Karpas-422 (cell line): ENCODE measurements around the gene KLHL15. TPM values are rescaled to one million over a fixed set of nuclear protein-coding genes. Genes with fewer than 3 reads are reported as not detected.

ENCODE experiments used
- DNase-seq: peaks from one replicate; pipeline ENCODE4 v3.0.0-alpha.2; 2015
- H2AFZ ChIP-seq: fragments of 200-600 bp; sonication (generic); 2 replicates; pipeline ENCODE4 v1.6.1; 2014; ENCODE audit warnings: antibody characterized with exemption, low read length, mixed read lengths
- H3K27ac ChIP-seq: fragments of 200-600 bp; sonication (generic); 2 replicates; pipeline ENCODE4 v1.5.1; 2014; ENCODE audit warnings: mild to moderate bottlenecking, low read length, moderate library complexity
- H3K27me3 ChIP-seq: fragments of 200-600 bp; sonication (generic); 2 replicates; pipeline ENCODE4 v1.6.1; 2014; ENCODE audit warnings: low read length, mixed read lengths
- H3K36me3 ChIP-seq: fragments of 200-600 bp; sonication (generic); 2 replicates; pipeline ENCODE4 v1.6.1; 2014; ENCODE audit warnings: low read length, mixed read lengths; ENCODE audit not compliant: insufficient read depth
- H3K4me1 ChIP-seq: fragments of 200-600 bp; sonication (generic); 2 replicates; pipeline ENCODE4 v1.6.1; 2014; ENCODE audit warnings: mild to moderate bottlenecking, low read length, mixed read lengths
- H3K4me2 ChIP-seq: fragments of 200-600 bp; sonication (generic); 2 replicates; pipeline ENCODE4 v1.6.1; 2014; ENCODE audit warnings: low read length, low read depth, mild to moderate bottlenecking; ENCODE audit not compliant: poor library complexity, severe bottlenecking
- H3K4me3 ChIP-seq: fragments of 200-600 bp; sonication (generic); 2 replicates; pipeline ENCODE4 v1.5.1; 2014; ENCODE audit warnings: mild to moderate bottlenecking, antibody characterized with exemption, low read length, mixed read lengths
- H3K79me2 ChIP-seq: fragments of 200-600 bp; sonication (generic); 2 replicates; pipeline ENCODE4 v1.6.1; 2014; ENCODE audit warnings: mild to moderate bottlenecking, low read length, mixed read lengths
- H3K9ac ChIP-seq: fragments of 200-600 bp; sonication (generic); 2 replicates; pipeline ENCODE4 v1.6.0; 2014; ENCODE audit warnings: low read length
- H3K9me2 ChIP-seq: fragments of 200-600 bp; sonication (generic), shearing (Covaris generic); replicated peaks from 2 replicates; pipeline ENCODE4 v1.6.0; 2014; ENCODE audit warnings: mild to moderate bottlenecking, low read length, moderate library complexity; ENCODE audit not compliant: insufficient read depth
- H3K9me3 ChIP-seq: fragments of 300-700, 200-600 bp; sonication (generic); 2 replicates; pipeline ENCODE4 v1.6.1; 2014; ENCODE audit warnings: low read length, mixed read lengths
- H4K20me1 ChIP-seq: fragments of 200-600 bp; sonication (generic); 2 replicates; pipeline ENCODE4 v1.6.1; 2014; ENCODE audit warnings: mild to moderate bottlenecking, antibody characterized with exemption, low read length, low read depth; ENCODE audit not compliant: insufficient read depth
- total RNA-seq: library from RNA; depleted of rRNA; stranded (reverse); fragments of >200 nt; shearing (Covaris generic); gene quantifications from 2 replicates; pipeline ENCODE4 v1.2.3, GENCODE V29; 2014; ENCODE audit warnings: low replicate concordance

The KLHL15 gene
- total RNA-seq, 1 experiment from 2014 or later, result 23.7 TPM

GRCh38 chrX:24037729-24038128 lies 10.7 kb upstream of the KLHL15 start:
- Histone ChIP-seq H2AFZ (no peak overlapping the region), H3K4me3 (no peak overlapping the region), H3K79me2 (no peaks in the 10 kb centered on the region), H4K20me1 (no peaks in the 10 kb centered on the region), H3K9me3 (no peaks in the 10 kb centered on the region), H3K9ac (no peak overlapping the region), H3K27ac (no peak overlapping the region), H3K27me3 (no peaks in the 10 kb centered on the region), H3K4me1 (no peaks in the 10 kb centered on the region), H3K9me2 (no peaks in the 10 kb centered on the region), H3K4me2 (no peak overlapping the region), H3K36me3 (no peaks in the 10 kb centered on the region)
- DNase-seq, result no peak

GRCh38 chrX:24034485-24034884 lies 7.5 kb upstream of the KLHL15 start:
- no peak overlapping the region for H3K27ac ChIP-seq
- H3K9me3 ChIP-seq, result no peaks in the 10 kb centered on the region
- H3K27me3 ChIP-seq, result no peaks in the 10 kb centered on the region
- H3K4me1 ChIP-seq, result no peaks in the 10 kb centered on the region
- H2AFZ ChIP-seq, result no peak overlapping the region
- no peaks in the 10 kb centered on the region for H3K79me2 ChIP-seq
- no peak overlapping the region for H3K4me2 ChIP-seq
- DNase-seq, result no peak
- no peak overlapping the region for H3K4me3 ChIP-seq
- no peak overlapping the region for H3K9ac ChIP-seq
- H4K20me1 ChIP-seq, result no peaks in the 10 kb centered on the region
- no peaks in the 10 kb centered on the region for H3K36me3 ChIP-seq
- no peaks in the 10 kb centered on the region for H3K9me2 ChIP-seq

GRCh38 chrX:24030597-24030996 lies 3.6 kb upstream of the KLHL15 start:
- Histone ChIP-seq H3K79me2 (no peaks in the 10 kb centered on the region), H3K4me3 (no peak overlapping the region), H3K36me3 (no peaks in the 10 kb centered on the region), H4K20me1 (no peaks in the 10 kb centered on the region), H3K9me3 (no peaks in the 10 kb centered on the region), H3K9me2 (no peaks in the 10 kb centered on the region), H3K4me1 (peaks cover 9% of the 10 kb centered on the region), H3K27ac (no peak overlapping the region), H3K27me3 (no peaks in the 10 kb centered on the region), H2AFZ (no peak overlapping the region), H3K9ac (no peak overlapping the region), H3K4me2 (no peak overlapping the region)
- DNase-seq, result no peak

- no peak overlapping the region for H3K4me2 ChIP-seq
- no peak overlapping the region for H2AFZ ChIP-seq
- H3K4me1 ChIP-seq, result peaks cover 15% of the 10 kb centered on the region
- no peak overlapping the region for H3K4me3 ChIP-seq
- no peaks in the 10 kb centered on the region for H4K20me1 ChIP-seq
- no peaks in the 10 kb centered on the region for H3K36me3 ChIP-seq
- no peak overlapping the region for H3K9ac ChIP-seq
- H3K9me2 ChIP-seq, result no peaks in the 10 kb centered on the region
- no peaks in the 10 kb centered on the region for H3K27me3 ChIP-seq
- DNase-seq, result no peak
- peaks cover 21% of the 10 kb centered on the region for H3K79me2 ChIP-seq
- no peaks in the 10 kb centered on the region for H3K9me3 ChIP-seq
- H3K27ac ChIP-seq, result no peak overlapping the region
These were observed 999 bp upstream of the KLHL15 start for GRCh38 chrX:24027985-24028384.

- Histone ChIP-seq H3K79me2 (peaks cover 36% of the 10 kb centered on the region), H3K4me3 (peak overlapping the region; percentile 79), H3K4me2 (peak overlapping the region; percentile 87), H3K9me3 (no peaks in the 10 kb centered on the region), H3K9ac (peak overlapping the region; percentile 84), H3K9me2 (no peaks in the 10 kb centered on the region), H3K27ac (no peak overlapping the region), H3K27me3 (no peaks in the 10 kb centered on the region), H3K4me1 (peaks cover 27% of the 10 kb centered on the region), H3K36me3 (no peaks in the 10 kb centered on the region), H4K20me1 (no peaks in the 10 kb centered on the region), H2AFZ (peak overlapping the region; percentile 49; the same call in 1 of the 2 replicates)
- DNase-seq, result no peak
These were observed 554 bp downstream of the KLHL15 start for GRCh38 chrX:24026432-24026831.

GRCh38 chrX:24025741-24026403 lies 1.1 kb downstream of the KLHL15 start:
- H3K4me3 ChIP-seq, result peak overlapping the region; percentile 79
- DNase-seq, result no peak
- peaks cover 42% of the 10 kb centered on the region for H3K79me2 ChIP-seq
- H3K9ac ChIP-seq, result peak overlapping the region; percentile 84
- H3K4me1 ChIP-seq, result peaks cover 32% of the 10 kb centered on the region
- H4K20me1 ChIP-seq, result no peaks in the 10 kb centered on the region
- H2AFZ ChIP-seq, result peak overlapping the region; percentile 49; the same call in 1 of the 2 replicates
- no peaks in the 10 kb centered on the region for H3K36me3 ChIP-seq
- peak overlapping the region; percentile 87 for H3K4me2 ChIP-seq
- no peaks in the 10 kb centered on the region for H3K9me3 ChIP-seq
- no peaks in the 10 kb centered on the region for H3K27me3 ChIP-seq
- H3K9me2 ChIP-seq, result no peaks in the 10 kb centered on the region
- 0 out of 2 replicates have a peak overlapping the region, but pooled peaks have one; percentile 34 for H3K27ac ChIP-seq

GRCh38 chrX:24024819-24025740 lies 1.9 kb downstream of the KLHL15 start:
- H4K20me1 ChIP-seq, result peaks cover 6% of the 10 kb centered on the region; the same call in 1 of the 2 replicates
- H3K9me2 ChIP-seq, result no peaks in the 10 kb centered on the region
- peak overlapping the region; percentile 90 for H3K27ac ChIP-seq
- no peaks in the 10 kb centered on the region for H3K27me3 ChIP-seq
- peaks cover 50% of the 10 kb centered on the region for H3K79me2 ChIP-seq
- H3K36me3 ChIP-seq, result no peaks in the 10 kb centered on the region
- peaks cover 40% of the 10 kb centered on the region for H3K4me1 ChIP-seq
- peak overlapping the region; percentile 79 for H3K4me3 ChIP-seq
- DNase-seq, result peak; percentile 93
- no peak overlapping the region for H2AFZ ChIP-seq
- H3K9ac ChIP-seq, result peak overlapping the region; percentile 86
- H3K4me2 ChIP-seq, result peak overlapping the region; percentile 87
- no peaks in the 10 kb centered on the region for H3K9me3 ChIP-seq
